ENCODE measurements around the gene FNIP2. TPM values are rescaled to one million over a fixed set of nuclear protein-coding genes. Genes with fewer than 3 reads are reported as not detected.
"Not testable (repeated sequence)": the region's sequence is repeated elsewhere in the genome, so short reads cannot be mapped to it uniquely, and the experiment has no call there.

Gene FNIP2
- total RNA-seq, 1 donor from 2014 or later = 63.0 TPM

DNA sequence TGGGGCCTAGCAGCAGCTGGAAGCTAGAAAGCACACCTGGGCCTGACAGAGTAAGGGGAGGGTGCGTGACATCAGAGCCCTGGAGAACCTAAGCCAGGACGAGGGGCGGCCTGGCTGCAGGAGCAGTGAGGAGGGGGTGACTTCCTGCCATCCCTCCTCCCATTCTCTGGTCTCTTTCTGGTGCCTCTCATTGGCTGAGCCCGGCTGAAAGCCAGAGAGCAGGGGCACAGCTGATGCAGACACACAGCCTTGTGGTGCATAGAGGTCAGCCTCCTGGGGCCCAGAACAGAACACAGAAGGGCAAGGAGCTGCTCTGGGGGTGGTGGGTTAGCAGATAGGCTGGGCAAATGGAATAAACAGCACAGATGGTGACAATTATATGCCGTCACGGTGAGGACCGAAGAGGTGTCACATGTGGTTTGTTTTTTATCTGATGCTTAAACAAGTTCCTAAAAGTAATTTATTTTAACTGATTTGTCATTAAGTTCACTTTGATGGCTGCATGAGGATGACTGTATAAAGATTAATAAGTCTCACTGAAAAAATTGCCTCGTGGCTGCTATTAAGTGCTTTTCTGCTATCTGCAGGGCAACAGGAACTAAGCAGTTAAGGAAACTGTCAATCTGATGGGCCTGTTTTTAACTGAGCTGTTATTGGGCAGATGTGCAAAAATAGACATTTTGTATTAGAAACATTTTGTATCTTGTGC is 102.0 kb downstream of the FNIP2 start:
- DNase-seq (ENCODE audit: low spot score) = no peak

GRCh38 chr4:158871335-158871724 is 102.5 kb downstream of the FNIP2 start:
- no peak for DNase-seq (ENCODE audit: low spot score)

DNA sequence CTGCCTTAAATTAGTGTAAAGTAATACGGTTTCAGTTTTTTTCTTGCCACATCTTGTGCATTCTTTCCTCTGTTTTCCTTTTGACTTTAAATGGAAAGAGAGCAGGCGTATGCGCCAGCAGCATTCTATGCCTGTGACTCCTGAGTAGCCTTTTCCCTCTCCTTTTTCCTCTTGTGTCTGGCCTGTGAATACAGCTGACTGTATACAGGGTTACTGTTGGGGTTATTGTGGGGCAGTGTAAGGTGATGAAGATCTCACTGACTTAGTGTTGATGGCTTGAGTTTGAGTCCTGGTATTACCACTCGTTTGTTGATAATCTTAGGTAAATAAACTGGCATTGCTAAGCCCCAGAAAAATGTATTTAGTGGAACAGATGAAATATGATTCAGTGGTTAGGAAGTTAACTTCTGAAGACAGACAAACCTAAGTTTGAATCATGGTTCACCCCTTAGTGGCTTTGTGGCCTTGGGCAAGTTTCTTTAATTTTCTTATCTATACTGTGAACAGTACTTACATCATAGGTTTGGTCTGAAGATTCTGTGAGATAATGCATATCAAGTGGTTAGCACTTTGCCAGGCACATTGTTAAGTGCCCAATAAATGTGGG is 105.1 kb downstream of the FNIP2 start:
- DNase-seq (ENCODE audit: low spot score) = no peak

- no peak for DNase-seq (ENCODE audit: low spot score)
These were observed 106.2 kb downstream of the FNIP2 start for GRCh38 chr4:158875026-158875425.

DNA sequence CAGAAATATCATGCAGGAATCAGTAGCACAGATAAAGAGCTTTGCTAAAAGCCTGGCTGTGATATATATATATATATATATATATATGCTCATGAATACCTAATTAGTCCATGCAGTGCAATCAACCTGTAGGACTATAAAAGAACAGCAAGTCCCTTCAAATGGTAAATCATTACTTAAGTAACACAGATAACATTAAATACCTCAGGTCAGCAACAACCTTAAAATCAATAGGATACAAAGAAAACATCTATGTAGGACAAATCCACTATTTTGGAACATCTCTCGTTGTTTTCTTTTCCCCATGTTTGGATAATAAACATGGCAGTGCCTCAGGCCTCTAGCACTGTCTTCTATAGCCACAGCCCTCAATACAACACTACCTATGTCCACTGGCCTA is 106.6 kb downstream of the FNIP2 start:
- DNase-seq (ENCODE audit: low spot score) = no peak

GRCh38 chr4:158877069-158877468 is 108.2 kb downstream of the FNIP2 start:
- no peak for DNase-seq (ENCODE audit: low spot score)

GRCh38 chr4:158882142-158882541 is 113.3 kb downstream of the FNIP2 start:
- DNase-seq (ENCODE audit: low spot score) = not testable (repeated sequence)

DNA sequence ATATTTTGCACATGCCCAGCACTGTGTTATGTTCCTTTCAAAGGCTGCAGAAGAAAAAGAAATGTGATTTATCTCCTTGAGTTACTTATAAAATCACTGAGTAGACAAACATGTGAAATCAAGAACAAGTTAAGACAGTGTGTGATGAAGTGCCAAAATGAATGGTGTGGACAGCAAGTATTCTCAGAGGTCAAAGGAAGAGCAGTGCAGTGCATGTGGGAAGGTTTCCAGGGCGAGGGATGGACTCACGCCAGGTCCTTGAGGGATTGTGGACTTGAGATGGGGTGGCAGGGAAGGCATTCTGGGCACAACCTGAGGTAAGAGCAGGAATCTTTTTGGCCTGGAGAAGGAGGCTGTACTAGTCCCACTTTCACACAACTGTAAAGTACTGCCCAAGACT is 115.5 kb downstream of the FNIP2 start:
- DNase-seq (ENCODE audit: low spot score) = no peak

DNA sequence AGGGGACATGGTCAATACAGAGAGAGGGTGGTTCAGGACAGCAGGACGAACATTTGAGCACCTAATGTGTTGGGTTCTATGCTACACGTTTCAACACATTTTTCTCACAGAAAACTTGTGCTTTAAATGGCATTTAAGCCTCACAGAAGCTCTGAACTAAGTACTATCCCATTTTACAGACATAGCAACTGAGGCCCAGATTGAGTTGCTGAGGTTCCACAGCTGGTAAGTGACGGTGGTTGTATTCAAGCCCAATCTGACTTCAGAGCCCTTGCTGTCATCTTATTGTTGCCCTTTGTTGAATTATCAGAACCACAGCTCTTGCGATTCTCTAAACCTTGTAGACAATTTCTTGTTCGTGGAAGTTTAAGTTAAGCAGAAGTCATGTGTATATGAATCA is 116.7 kb downstream of the FNIP2 start:
- no peak for DNase-seq (ENCODE audit: low spot score)

GRCh38 chr4:158890294-158890693 is 121.5 kb downstream of the FNIP2 start:
- DNase-seq (ENCODE audit: low spot score) = no peak

- no peak for DNase-seq (ENCODE audit: low spot score)
These were observed 122.4 kb downstream of the FNIP2 start for GRCh38 chr4:158891256-158891655.

DNA sequence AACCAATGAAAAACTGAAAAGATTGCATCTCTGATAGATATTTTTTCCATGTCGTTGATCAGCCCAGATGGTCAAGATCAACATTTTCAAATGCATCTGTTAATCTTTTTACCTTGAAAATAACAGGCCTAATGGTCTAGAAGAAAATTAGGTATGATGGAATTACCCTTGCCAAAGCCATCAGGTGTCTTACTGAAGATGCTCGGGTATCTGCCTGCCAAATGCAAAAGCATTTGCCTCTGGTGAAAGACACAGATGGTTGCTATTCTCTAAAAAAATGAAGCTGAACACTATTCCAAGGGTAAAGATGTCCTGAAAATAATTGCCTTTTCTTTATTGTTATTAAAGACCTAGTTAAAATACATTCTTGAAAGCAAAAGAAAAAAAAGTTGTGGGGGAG is 126.0 kb downstream of the FNIP2 start:
- no peak for DNase-seq (ENCODE audit: low spot score)

- DNase-seq (ENCODE audit: low spot score) = no peak
These were observed 127.2 kb downstream of the FNIP2 start for GRCh38 chr4:158895797-158896576.

DNA sequence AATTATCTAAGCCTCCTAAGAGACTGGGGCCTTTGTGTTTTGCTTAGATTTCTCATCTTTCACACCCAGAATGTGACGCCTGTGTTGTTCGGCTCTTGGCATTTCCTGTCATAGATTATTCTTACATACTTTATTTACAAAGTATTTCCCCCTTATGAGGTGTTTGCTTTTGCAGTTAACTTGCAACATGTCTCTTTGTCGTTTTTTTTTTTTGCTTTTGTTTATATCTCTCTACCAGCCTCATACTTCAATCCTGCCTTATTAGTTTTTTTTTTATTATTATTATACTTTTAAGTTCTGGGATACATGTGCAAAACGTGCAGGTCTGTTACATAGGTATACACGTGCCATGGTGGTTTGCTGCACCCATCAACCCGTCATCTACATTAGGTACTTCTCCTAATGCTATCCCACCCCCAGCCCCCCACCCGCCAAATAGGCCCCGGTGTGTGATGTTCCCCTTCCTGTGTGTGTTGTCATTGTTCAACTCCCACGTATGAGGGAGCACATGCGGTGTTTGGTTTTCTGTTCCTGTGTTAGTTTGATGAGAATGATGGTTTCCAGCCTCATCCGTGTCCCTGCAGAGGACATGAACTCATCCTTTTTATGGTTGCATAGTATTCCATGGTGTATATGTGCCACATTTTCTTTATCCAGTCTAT is 127.9 kb downstream of the FNIP2 start:
- not testable (repeated sequence) for DNase-seq (ENCODE audit: low spot score)

- not testable (repeated sequence) for DNase-seq (ENCODE audit: low spot score)
These were observed 131.6 kb downstream of the FNIP2 start for GRCh38 chr4:158900408-158900807.

GRCh38 chr4:158902280-158903078 is 133.7 kb downstream of the FNIP2 start:
- peak; percentile 76 for DNase-seq (ENCODE audit: low spot score)

DNA sequence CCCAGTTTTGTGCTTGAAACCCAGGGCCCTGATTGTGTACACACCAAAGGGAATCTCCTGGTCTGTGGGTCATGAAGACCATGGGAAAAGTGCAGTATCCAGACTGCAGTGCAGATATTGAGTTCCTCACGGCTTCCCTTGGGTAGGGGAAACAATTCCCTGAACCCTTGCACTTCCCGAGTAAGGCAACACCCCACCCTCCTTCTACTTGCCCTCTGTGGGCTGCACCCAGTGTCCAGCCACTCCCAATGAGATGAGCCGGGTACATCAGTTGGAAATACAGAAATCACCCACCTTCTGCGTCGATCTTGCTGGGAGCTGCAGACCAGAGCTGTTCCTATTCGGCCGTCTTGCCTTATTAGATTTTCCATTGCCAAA is 134.2 kb downstream of the FNIP2 start:
- no peak for DNase-seq (ENCODE audit: low spot score)

GRCh38 chr4:158903472-158904043 is 134.7 kb downstream of the FNIP2 start:
- DNase-seq (ENCODE audit: low spot score) = no peak

DNA sequence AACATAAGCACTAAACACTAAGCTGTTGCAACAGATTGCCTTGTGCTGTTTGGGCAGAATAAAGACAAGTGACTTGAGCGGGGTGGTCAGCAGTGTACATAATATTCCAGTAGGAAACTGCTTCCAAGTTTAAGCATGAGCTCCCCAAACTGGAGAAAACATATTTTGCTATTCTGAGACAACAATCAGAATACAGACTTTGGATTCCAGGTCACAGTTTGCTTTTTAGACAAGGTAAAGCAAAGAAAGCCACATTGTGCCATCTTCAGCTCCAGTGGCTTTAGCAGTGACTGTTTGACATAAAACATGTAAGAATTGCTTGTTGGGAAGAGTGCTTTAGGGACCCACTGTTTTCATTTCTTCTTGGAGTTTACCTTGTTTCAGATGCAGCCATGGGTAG is 136.0 kb downstream of the FNIP2 start:
- no peak for DNase-seq (ENCODE audit: low spot score)

DNA sequence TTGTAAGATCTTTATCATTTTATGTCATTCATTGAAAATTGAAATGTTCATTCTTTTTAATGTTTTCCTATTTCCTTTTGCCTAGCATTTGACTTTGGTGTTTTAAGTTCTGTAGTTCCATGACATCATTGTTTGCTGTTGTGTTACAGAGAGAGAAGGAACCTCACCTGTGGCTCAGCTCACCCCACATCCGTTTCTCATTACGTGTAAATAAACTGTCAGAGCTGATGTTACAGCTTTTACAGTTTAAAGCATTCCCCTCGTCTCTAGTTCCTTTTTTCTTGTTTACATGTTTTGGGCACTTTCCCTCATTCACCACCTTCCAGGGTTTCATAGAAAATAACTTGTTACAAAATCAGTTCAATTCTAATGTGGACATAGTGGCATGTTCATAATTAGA is 137.2 kb downstream of the FNIP2 start:
- DNase-seq (ENCODE audit: low spot score) = no peak

- DNase-seq (ENCODE audit: low spot score) = no peak
These were observed 143.6 kb downstream of the FNIP2 start for GRCh38 chr4:158912390-158912789.

All from mucosa of gallbladder (tissue), 1 donor.